PC-9 (cell line): Measurements from ENCODE around the gene RNF121.

Experiments used
- EZH2 ChIP-seq: fragments of 200-600 bp; sonication (generic); IDR thresholded peaks from 2 replicates; pipeline ENCODE4 v1.8.0; 2017; ENCODE audit warnings: antibody characterized with exemption, low read depth
- TF ChIP-seq, protein P1 (sequence below): fragments of 200-600 bp; sonication (generic); conservative IDR thresholded peaks from 2 replicates; pipeline ENCODE4 v1.6.1; 2017; ENCODE audit warnings: mixed run types, antibody characterized with exemption, mild to moderate bottlenecking, moderate library complexity

DNA sequence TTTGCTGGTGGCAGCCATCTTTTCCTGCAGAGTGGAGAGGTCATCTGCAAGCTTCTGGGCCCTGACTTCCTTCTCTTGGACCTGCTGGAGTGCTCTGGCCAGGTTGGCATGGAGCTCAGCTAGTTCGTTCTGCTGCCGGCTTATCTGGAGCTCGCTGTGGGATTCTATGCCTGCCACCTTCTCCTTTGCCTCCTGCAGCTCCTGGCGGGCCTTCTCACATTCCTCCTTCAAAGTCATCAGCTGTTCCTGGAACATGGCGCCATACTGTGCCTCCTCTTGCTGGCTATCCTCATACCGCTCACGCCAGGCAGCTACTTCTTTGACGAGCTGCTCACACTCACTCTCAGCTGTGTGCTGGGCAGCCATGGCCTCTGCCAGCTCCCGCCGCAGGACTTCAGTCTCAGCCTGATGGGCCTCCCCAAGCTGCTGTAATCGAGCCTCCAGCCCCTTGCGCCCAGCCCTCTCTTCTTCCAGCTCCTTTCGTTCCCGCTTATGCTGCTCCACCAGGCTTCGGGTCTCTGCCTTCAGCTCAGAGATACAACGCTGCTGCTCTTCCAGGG lies 86.0 kb downstream of the RNF121 start:
- TF ChIP-seq, protein P1, sequence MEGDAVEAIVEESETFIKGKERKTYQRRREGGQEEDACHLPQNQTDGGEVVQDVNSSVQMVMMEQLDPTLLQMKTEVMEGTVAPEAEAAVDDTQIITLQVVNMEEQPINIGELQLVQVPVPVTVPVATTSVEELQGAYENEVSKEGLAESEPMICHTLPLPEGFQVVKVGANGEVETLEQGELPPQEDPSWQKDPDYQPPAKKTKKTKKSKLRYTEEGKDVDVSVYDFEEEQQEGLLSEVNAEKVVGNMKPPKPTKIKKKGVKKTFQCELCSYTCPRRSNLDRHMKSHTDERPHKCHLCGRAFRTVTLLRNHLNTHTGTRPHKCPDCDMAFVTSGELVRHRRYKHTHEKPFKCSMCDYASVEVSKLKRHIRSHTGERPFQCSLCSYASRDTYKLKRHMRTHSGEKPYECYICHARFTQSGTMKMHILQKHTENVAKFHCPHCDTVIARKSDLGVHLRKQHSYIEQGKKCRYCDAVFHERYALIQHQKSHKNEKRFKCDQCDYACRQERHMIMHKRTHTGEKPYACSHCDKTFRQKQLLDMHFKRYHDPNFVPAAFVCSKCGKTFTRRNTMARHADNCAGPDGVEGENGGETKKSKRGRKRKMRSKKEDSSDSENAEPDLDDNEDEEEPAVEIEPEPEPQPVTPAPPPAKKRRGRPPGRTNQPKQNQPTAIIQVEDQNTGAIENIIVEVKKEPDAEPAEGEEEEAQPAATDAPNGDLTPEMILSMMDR: no peak
- no peak for TF ChIP-seq EZH2
